Uterus (tissue), 2 donors: ENCODE data around the gene CCDC34.

Source experiments
- POLR2A ChIP-seq, 2 donors: fragments of 450-650 bp; IDR thresholded peaks; one replicate each; pipeline ENCODE4 v1.6.1; 2016; ENCODE audit warnings: antibody characterized with exemption in 2 of 2, mild to moderate bottlenecking in 1 of 2, moderate library complexity in 1 of 2
- TF ChIP-seq, protein P1 (sequence below), 4 experiments: fragments of 200-600 bp in 2 of 4; fragments of 450-650 bp in 2 of 4; sonication (generic) in 2 of 4; IDR thresholded peaks; one replicate each; pipeline ENCODE4 v1.5.1; 2016 to 2019; ENCODE audit warnings: antibody characterized with exemption in 4 of 4, mild to moderate bottlenecking in 2 of 4, moderate library complexity in 1 of 4

DNA sequence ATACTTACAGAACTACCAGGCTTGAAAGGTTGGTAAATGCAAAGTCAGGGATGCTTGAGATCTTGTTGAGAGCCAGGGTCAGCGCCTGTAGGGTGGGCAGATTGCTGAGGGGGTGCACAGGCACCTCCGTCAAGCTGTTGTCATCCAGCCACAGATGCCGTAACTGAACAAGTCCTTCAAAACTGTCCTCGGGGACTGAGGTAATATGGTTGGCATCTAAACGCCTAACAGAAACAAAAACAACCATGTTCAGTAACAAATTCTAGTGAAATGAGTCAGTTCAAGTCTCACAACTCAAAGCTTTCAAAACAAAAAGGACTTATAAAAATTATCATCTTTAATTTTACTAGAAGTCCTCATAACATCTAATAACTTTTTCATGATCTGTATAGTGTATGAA is 22.2 kb upstream of the CCDC34 start:
- TF ChIP-seq POLR2A (IDR thresholded peaks at IDR 0.05): no peak
- TF ChIP-seq, protein P1, sequence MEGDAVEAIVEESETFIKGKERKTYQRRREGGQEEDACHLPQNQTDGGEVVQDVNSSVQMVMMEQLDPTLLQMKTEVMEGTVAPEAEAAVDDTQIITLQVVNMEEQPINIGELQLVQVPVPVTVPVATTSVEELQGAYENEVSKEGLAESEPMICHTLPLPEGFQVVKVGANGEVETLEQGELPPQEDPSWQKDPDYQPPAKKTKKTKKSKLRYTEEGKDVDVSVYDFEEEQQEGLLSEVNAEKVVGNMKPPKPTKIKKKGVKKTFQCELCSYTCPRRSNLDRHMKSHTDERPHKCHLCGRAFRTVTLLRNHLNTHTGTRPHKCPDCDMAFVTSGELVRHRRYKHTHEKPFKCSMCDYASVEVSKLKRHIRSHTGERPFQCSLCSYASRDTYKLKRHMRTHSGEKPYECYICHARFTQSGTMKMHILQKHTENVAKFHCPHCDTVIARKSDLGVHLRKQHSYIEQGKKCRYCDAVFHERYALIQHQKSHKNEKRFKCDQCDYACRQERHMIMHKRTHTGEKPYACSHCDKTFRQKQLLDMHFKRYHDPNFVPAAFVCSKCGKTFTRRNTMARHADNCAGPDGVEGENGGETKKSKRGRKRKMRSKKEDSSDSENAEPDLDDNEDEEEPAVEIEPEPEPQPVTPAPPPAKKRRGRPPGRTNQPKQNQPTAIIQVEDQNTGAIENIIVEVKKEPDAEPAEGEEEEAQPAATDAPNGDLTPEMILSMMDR (IDR thresholded peaks at IDR 0.05): no peak
